ENCODE measurements around the gene TEAD4.

DNA sequence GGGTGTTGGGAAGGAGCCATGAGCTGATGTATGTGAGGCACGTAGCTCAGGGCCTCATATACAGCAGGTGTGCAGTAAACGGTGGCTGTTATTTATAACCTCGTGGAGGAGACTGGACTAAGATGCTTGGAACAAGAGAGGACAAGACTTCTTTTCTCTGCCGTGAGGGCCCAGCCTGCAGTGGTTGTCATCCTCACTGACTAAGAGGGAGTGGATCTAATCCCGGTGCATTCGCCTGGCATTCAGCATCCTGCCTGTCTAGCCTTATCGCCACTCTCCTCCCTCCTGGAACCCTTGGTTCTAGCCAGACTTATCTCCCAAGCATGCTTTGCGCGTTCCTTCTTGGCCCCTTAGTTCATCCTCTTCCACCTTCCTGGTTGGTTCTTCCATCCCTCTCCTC is 121.9 kb downstream of the TEAD4 start:
- TF ChIP-seq, protein P1, sequence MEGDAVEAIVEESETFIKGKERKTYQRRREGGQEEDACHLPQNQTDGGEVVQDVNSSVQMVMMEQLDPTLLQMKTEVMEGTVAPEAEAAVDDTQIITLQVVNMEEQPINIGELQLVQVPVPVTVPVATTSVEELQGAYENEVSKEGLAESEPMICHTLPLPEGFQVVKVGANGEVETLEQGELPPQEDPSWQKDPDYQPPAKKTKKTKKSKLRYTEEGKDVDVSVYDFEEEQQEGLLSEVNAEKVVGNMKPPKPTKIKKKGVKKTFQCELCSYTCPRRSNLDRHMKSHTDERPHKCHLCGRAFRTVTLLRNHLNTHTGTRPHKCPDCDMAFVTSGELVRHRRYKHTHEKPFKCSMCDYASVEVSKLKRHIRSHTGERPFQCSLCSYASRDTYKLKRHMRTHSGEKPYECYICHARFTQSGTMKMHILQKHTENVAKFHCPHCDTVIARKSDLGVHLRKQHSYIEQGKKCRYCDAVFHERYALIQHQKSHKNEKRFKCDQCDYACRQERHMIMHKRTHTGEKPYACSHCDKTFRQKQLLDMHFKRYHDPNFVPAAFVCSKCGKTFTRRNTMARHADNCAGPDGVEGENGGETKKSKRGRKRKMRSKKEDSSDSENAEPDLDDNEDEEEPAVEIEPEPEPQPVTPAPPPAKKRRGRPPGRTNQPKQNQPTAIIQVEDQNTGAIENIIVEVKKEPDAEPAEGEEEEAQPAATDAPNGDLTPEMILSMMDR (conservative IDR thresholded peaks at IDR 0.05 in 1 of 2, IDR thresholded peaks at IDR 0.05 in 1 of 2; ENCODE audit: low read depth in 1 of 2, low read length in 2 of 2): no peak
- no peak for TF ChIP-seq EZH2 (IDR thresholded peaks at IDR 0.05; ENCODE audit: low read length, missing control alignments)
